ENCODE measurements around the gene RXFP1. TPM values are rescaled to one million over a fixed set of nuclear protein-coding genes. Genes with fewer than 3 reads are reported as not detected.

Gene RXFP1
- total and polyA plus RNA-seq, 4 donors: 0.24 to 1.5 (median 0.80) TPM

DNA sequence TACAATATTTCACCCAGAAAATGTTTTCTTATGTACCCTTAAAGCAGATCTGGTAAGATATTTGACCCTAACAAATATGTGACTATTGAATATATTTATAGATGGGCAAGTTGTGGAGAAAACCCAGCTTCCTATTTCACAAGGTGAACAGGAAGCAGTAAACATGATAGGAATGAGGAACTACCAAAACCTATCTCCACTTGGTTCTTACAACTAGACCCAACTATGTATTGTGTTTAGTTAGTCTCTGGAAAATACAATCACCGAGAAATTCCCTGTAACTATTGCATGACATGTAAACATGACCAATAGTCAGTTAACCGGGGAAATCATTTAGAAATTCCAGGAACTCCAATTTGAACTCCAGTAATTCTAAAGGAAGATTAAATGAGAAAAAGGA lies 8.4 kb upstream of the RXFP1 start:
- 38% methylated on average over 2 of the region's 2 CpGs for WGBS

More for the DNA sequence above, 8.4 kb upstream of the RXFP1 start:
- DNase-seq (ENCODE audit: low spot score): no peak
- Histone ChIP-seq H3K9ac (ENCODE audit: low read depth in 1 of 2, low read length in 2 of 2) (no peak overlapping the region), H3K4me3 (ENCODE audit: low read depth in 1 of 3, low read length in 3 of 3) (no peak overlapping the region), H3K27ac (ENCODE audit: low read depth in 1 of 2, low read length in 2 of 2) (no peak overlapping the region), H3K4me1 (ENCODE audit: control insufficient read depth in 4 of 4, insufficient read depth in 4 of 4, low read length in 3 of 4) (no peaks in the 10 kb centered on the region), H3K27me3 (ENCODE audit: control insufficient read depth in 4 of 4, insufficient read depth in 4 of 4, low read length in 3 of 4) (no peaks in the 10 kb centered on the region), H3K36me3 (ENCODE audit: control insufficient read depth in 4 of 4, insufficient read depth in 3 of 4, low read depth in 1 of 4, low read length in 3 of 4) (no peaks in the 10 kb centered on the region), H3K9me3 (ENCODE audit: control insufficient read depth in 4 of 4, low read length in 3 of 4) (no peaks in the 10 kb centered on the region)
- TF ChIP-seq NR2F2 (IDR thresholded peaks at IDR 0.05): no peak
- no peak for TF ChIP-seq EGR1 (IDR thresholded peaks at IDR 0.05; ENCODE audit: low read depth in 2 of 2)
- TF ChIP-seq ATF3 (IDR thresholded peaks at IDR 0.05): no peak
- no peak for TF ChIP-seq TAF1 (conservative IDR thresholded peaks at IDR 0.05)
- TF ChIP-seq, protein P1, sequence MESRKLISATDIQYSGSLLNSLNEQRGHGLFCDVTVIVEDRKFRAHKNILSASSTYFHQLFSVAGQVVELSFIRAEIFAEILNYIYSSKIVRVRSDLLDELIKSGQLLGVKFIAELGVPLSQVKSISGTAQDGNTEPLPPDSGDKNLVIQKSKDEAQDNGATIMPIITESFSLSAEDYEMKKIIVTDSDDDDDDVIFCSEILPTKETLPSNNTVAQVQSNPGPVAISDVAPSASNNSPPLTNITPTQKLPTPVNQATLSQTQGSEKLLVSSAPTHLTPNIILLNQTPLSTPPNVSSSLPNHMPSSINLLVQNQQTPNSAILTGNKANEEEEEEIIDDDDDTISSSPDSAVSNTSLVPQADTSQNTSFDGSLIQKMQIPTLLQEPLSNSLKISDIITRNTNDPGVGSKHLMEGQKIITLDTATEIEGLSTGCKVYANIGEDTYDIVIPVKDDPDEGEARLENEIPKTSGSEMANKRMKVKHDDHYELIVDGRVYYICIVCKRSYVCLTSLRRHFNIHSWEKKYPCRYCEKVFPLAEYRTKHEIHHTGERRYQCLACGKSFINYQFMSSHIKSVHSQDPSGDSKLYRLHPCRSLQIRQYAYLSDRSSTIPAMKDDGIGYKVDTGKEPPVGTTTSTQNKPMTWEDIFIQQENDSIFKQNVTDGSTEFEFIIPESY (IDR thresholded peaks at IDR 0.05): no peak
- no peak for TF ChIP-seq HNF4G (IDR thresholded peaks at IDR 0.05)
- no peak for TF ChIP-seq RAD21 (IDR thresholded peaks at IDR 0.05)
- no peak for TF ChIP-seq FOXA1 (IDR thresholded peaks at IDR 0.05)
- no peak for TF ChIP-seq RXRA (IDR thresholded peaks at IDR 0.05)
- TF ChIP-seq, protein P2, sequence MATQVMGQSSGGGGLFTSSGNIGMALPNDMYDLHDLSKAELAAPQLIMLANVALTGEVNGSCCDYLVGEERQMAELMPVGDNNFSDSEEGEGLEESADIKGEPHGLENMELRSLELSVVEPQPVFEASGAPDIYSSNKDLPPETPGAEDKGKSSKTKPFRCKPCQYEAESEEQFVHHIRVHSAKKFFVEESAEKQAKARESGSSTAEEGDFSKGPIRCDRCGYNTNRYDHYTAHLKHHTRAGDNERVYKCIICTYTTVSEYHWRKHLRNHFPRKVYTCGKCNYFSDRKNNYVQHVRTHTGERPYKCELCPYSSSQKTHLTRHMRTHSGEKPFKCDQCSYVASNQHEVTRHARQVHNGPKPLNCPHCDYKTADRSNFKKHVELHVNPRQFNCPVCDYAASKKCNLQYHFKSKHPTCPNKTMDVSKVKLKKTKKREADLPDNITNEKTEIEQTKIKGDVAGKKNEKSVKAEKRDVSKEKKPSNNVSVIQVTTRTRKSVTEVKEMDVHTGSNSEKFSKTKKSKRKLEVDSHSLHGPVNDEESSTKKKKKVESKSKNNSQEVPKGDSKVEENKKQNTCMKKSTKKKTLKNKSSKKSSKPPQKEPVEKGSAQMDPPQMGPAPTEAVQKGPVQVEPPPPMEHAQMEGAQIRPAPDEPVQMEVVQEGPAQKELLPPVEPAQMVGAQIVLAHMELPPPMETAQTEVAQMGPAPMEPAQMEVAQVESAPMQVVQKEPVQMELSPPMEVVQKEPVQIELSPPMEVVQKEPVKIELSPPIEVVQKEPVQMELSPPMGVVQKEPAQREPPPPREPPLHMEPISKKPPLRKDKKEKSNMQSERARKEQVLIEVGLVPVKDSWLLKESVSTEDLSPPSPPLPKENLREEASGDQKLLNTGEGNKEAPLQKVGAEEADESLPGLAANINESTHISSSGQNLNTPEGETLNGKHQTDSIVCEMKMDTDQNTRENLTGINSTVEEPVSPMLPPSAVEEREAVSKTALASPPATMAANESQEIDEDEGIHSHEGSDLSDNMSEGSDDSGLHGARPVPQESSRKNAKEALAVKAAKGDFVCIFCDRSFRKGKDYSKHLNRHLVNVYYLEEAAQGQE (IDR thresholded peaks at IDR 0.05): no peak
- TF ChIP-seq HNF4A (conservative IDR thresholded peaks at IDR 0.05): no peak
- TF ChIP-seq GABPA (IDR thresholded peaks at IDR 0.05 in 1 of 2, conservative IDR thresholded peaks at IDR 0.05 in 1 of 2): no peak
- no peak for TF ChIP-seq JUND (IDR thresholded peaks at IDR 0.05)
- TF ChIP-seq CTCF (IDR thresholded peaks at IDR 0.05; ENCODE audit: low read depth, low read length, missing input control): no peak
- no peak for TF ChIP-seq SP1 (IDR thresholded peaks at IDR 0.05)
- no peak for TF ChIP-seq FOXA2 (IDR thresholded peaks at IDR 0.05)
- TF ChIP-seq YY1 (IDR thresholded peaks at IDR 0.05): no peak

Data from liver (tissue), 9 donors.